ENCODE data around the gene CCDC78. TPM values are rescaled to one million over a fixed set of nuclear protein-coding genes. Genes with fewer than 3 reads are reported as not detected.
A peak's percentile ranks its signal among the peaks of the same experiment; 100 is the strongest.

Gene CCDC78
- total and polyA plus RNA-seq, 2 experiments from 2014 or later = 10.5 to 12.6 TPM

DNA sequence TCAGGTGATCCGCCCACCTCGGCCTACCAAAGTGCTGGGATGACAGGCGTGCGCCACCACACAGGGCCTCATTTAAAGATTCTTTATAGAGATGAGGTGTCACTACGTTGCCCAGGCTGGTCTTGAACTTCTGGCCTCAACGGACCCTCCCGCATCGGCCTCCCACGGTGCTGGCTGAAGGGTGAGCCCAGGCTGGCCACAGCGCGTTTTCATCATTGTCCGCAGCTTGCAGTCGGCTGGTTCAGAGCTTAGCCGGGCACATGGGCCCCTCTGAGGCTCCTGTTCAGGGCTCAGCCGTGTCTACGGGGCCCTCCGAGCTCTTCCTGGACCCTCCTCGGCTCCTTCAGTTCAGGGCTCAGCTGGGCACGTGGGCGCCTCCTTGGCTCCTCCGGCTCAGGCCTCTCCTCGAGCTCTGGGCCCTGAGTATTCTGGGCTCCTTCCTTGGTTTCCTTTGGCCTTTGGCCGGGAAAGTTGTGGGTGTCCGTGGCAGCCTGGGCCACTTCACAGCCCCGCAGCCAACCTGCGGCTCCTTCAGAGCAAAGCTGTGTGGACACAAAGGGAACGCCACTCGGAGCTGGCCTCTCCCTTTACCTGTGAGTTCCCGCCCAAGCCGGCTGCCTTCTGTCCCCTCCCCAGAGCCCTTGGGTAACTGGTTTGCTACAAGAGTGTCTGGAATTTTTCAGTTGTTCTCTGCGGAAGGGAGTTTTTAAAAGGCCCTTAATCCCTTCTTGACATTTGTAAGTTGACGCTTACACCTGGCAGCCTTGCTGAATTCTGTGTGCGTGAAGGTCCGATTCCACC lies 33.1 kb upstream of the CCDC78 start:
- H3F3A ChIP-seq (replicated peaks; ENCODE audit: low read depth) = no peaks in the 10 kb centered on the region
- H3K9me2 ChIP-seq (ENCODE audit: insufficient read depth) = no peaks in the 10 kb centered on the region
- Mint-ChIP-seq H3K36me3 (ENCODE audit: low read depth) (no peaks in the 10 kb centered on the region), H3K4me3 (no peak overlapping the region), H3K4me1 (no peaks in the 10 kb centered on the region; the same call in 1 of the 3 replicates), H3K9me3 (no peaks in the 10 kb centered on the region; the same call in 1 of the 3 replicates), H3K27ac (no peak overlapping the region; the same call in 1 of the 2 replicates), H3K27me3 (ENCODE audit: insufficient read depth, low read depth, poor library complexity) (peaks cover 12% of the 10 kb centered on the region)
- DNase-seq (ENCODE audit: low spot score) = no peak
- H3K4me3 ChIP-seq = no peak overlapping the region
- H3K4me2 ChIP-seq = no peak overlapping the region
- no peaks in the 10 kb centered on the region for H4K20me1 ChIP-seq (replicated peaks; ENCODE audit: insufficient read depth)
- no peaks in the 10 kb centered on the region for H3K36me3 ChIP-seq (ENCODE audit: insufficient read depth)
- TF ChIP-seq CTCF (conservative IDR thresholded peaks at IDR 0.05; ENCODE audit: low read depth in 2 of 2) (no peak), ZNF114 (CRISPR knock-in tag; IDR thresholded peaks at IDR 0.05) (no peak), JUNB (IDR thresholded peaks at IDR 0.05; ENCODE audit: unreplicated experiment) (no peak), EZH2phosphoT487 (IDR thresholded peaks at IDR 0.05; ENCODE audit: unreplicated experiment) (no peak), REST (IDR thresholded peaks at IDR 0.05; ENCODE audit: unreplicated experiment) (no peak), ETS1 (IDR thresholded peaks at IDR 0.05) (no peak), CREB1 (CRISPR knock-in tag; IDR thresholded peaks at IDR 0.05; ENCODE audit: low read depth) (no peak), POLR2AphosphoS5 (IDR thresholded peaks at IDR 0.05; ENCODE audit: low read depth) (no peak), EZH2 (IDR thresholded peaks at IDR 0.05; ENCODE audit: low read depth, unreplicated experiment) (no peak), ZNF331 (CRISPR knock-in tag; IDR thresholded peaks at IDR 0.05; ENCODE audit: low read depth) (no peak), STAT1 (IDR thresholded peaks at IDR 0.05; ENCODE audit: unreplicated experiment) (no peak), NANOG (IDR thresholded peaks at IDR 0.05; ENCODE audit: borderline replicate concordance) (no peak)
- TF ChIP-seq, protein P1, sequence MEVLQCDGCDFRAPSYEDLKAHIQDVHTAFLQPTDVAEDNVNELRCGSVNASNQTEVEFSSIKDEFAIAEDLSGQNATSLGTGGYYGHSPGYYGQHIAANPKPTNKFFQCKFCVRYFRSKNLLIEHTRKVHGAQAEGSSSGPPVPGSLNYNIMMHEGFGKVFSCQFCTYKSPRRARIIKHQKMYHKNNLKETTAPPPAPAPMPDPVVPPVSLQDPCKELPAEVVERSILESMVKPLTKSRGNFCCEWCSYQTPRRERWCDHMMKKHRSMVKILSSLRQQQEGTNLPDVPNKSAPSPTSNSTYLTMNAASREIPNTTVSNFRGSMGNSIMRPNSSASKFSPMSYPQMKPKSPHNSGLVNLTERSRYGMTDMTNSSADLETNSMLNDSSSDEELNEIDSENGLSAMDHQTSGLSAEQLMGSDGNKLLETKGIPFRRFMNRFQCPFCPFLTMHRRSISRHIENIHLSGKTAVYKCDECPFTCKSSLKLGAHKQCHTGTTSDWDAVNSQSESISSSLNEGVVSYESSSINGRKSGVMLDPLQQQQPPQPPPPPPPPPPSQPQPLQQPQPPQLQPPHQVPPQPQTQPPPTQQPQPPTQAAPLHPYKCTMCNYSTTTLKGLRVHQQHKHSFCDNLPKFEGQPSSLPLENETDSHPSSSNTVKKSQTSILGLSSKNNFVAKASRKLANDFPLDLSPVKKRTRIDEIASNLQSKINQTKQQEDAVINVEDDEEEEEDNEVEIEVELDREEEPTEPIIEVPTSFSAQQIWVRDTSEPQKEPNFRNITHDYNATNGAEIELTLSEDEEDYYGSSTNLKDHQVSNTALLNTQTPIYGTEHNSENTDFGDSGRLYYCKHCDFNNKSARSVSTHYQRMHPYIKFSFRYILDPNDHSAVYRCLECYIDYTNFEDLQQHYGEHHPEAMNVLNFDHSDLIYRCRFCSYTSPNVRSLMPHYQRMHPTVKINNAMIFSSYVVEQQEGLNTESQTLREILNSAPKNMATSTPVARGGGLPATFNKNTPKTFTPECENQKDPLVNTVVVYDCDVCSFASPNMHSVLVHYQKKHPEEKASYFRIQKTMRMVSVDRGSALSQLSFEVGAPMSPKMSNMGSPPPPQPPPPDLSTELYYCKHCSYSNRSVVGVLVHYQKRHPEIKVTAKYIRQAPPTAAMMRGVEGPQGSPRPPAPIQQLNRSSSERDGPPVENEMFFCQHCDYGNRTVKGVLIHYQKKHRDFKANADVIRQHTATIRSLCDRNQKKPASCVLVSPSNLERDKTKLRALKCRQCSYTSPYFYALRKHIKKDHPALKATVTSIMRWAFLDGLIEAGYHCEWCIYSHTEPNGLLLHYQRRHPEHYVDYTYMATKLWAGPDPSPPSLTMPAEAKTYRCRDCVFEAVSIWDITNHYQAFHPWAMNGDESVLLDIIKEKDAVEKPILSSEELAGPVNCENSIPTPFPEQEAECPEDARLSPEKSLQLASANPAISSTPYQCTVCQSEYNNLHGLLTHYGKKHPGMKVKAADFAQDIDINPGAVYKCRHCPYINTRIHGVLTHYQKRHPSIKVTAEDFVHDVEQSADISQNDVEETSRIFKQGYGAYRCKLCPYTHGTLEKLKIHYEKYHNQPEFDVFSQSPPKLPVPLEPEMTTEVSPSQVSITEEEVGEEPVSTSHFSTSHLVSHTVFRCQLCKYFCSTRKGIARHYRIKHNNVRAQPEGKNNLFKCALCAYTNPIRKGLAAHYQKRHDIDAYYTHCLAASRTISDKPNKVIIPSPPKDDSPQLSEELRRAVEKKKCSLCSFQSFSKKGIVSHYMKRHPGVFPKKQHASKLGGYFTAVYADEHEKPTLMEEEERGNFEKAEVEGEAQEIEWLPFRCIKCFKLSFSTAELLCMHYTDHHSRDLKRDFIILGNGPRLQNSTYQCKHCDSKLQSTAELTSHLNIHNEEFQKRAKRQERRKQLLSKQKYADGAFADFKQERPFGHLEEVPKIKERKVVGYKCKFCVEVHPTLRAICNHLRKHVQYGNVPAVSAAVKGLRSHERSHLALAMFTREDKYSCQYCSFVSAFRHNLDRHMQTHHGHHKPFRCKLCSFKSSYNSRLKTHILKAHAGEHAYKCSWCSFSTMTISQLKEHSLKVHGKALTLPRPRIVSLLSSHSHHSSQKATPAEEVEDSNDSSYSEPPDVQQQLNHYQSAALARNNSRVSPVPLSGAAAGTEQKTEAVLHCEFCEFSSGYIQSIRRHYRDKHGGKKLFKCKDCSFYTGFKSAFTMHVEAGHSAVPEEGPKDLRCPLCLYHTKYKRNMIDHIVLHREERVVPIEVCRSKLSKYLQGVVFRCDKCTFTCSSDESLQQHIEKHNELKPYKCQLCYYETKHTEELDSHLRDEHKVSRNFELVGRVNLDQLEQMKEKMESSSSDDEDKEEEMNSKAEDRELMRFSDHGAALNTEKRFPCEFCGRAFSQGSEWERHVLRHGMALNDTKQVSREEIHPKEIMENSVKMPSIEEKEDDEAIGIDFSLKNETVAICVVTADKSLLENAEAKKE (CRISPR knock-in tag; IDR thresholded peaks at IDR 0.05) = no peak
- H3K4me1 ChIP-seq (ENCODE audit: insufficient read depth) = no peaks in the 10 kb centered on the region
- 0 out of 2 replicates have a peak overlapping the region, but pooled peaks have one; percentile 19 for H3K27ac ChIP-seq (ENCODE audit: low read depth)
- H3K27me3 ChIP-seq (ENCODE audit: insufficient read depth) = no peaks in the 10 kb centered on the region
- H3K79me2 ChIP-seq (replicated peaks; ENCODE audit: insufficient read depth) = no peaks in the 10 kb centered on the region
- H2AFZ ChIP-seq = no peak overlapping the region
- ATAC-seq = peak; percentile 29

Measured in GM23338 (cell line).